ENCODE data around the gene ATP6V1C2.

ATP6V1C2 gene, protein sequence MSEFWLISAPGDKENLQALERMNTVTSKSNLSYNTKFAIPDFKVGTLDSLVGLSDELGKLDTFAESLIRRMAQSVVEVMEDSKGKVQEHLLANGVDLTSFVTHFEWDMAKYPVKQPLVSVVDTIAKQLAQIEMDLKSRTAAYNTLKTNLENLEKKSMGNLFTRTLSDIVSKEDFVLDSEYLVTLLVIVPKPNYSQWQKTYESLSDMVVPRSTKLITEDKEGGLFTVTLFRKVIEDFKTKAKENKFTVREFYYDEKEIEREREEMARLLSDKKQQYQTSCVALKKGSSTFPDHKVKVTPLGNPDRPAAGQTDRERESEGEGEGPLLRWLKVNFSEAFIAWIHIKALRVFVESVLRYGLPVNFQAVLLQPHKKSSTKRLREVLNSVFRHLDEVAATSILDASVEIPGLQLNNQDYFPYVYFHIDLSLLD

DNA sequence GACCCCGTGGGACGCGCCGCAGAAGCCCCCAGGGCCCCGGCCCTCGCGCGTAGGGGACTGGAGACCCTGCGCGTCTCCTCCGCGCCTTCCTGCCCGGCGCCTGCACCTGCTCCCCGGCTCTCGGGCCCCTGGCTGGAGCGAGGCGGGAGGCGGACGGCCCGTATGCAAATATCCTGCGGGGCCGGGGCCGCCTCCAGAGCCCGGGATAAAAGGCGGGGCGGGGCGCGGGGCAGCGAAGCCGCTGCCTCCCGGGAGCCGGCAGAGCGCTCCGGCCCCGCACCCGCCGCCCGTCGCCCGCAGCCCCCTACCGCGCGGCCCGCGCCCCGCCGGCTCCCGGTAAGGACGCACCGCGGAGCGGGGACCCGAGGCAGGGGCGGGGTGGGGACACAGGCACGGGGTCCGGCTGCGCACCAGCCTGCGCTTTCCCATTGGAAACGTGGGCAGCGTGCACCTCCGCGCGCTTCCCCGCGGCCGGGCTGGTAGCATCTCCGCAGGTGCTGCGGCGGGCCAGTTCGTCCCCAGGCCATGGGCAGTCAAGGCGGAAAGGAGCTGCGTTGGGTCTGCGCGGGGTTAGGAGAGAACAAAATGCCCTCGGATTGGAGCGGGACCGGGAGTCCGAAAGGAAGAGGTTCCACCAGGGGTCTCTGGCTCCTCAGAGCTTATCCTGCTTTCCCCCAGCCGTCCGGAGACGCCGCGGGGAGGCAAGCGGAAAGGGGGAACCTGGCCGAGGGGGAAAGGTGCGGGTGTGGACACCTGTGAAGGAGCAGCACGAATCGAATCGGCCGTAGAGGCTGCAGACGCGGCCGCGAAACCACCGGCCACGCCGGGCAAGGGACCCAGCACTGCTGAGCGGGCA, at the start of gene ATP6V1C2:
Gene ATP6V1C2, plus strand, starts transcription at position 235 of the 856 bp plus-strand sequence. CDS start 1,220 bp downstream, outside the sequence.
- peak in 1 of 2 donors; percentile 46 for DNase-seq

DNA sequence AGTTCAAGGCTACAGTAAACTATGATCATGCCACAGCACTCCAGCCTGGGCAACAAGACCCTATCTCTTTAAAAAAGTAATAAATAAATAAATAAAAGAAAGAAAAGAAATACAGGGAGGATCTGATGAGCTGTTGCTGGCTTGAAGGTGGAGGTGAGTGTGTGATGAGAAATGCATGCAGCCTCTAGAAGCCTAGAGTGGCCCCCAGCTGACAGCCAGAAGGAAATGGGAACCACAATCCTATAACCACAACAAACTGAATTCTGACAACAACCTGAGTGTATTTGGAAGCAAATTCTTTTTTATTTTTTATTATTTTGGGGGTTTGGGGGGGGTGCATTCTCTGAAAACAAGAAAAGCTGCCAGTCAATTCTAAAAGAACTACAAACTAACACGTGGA, 46.3 kb upstream of the ATP6V1C2 start:
- DNase-seq = no peak

DNA sequence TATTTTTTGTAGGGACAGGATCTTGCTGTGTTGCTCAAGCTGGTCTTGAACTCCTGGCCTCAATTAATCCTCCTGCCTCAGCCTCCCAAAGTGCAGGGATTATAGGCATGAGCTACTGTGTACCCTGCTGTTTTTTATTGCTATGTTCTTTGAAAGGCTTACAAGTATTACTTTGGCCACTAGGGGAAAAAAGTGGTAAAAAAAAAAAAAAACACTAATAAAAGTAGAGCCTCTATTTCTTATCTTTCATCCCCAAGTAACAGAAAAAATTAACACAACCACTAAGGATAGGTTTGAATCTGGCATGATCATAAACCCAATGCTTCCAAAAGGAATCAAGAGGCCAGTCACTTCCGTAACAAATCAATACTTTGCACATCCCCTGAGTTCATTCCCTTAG, 43.2 kb upstream of the ATP6V1C2 start:
- DNase-seq = no peak

DNA sequence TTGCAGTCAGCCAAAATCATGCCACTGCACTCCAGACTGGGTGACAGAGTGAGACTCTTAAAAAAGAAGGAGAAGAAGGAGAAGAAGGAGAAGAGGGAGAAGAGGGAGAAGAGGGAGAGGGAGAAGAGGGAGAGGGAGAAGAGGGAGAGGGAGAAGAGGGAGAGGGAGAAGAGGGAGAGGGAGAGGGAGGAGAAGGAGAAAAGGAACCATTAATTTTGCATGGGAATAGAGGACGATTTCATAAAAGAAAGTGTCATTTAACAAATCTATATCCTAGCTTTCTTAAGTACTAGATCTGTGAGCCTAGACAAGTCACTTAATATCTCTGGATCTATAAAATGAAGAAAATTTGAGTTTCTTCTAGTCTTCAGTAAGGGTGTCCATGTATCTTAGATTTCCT, 41.2 kb upstream of the ATP6V1C2 start:
- no peak for DNase-seq

DNA sequence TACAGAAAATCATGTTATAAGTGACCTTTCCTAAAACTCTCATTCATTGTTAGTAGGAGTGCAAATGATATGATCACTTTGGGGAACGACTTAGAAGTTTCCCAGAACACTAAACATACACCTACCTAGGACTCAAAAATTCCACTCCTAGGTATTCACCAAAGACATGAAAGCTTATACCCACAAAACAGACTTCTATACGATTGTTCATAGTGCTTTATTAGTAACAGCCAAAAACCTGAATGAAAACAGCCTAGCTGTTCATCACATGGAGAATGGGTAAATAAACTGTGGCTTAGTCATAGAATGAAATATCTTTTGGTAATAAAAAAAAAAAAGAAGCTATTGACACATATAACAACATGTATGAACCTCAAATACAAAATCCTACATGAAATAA, 40.5 kb upstream of the ATP6V1C2 start:
- DNase-seq = no peak

DNA sequence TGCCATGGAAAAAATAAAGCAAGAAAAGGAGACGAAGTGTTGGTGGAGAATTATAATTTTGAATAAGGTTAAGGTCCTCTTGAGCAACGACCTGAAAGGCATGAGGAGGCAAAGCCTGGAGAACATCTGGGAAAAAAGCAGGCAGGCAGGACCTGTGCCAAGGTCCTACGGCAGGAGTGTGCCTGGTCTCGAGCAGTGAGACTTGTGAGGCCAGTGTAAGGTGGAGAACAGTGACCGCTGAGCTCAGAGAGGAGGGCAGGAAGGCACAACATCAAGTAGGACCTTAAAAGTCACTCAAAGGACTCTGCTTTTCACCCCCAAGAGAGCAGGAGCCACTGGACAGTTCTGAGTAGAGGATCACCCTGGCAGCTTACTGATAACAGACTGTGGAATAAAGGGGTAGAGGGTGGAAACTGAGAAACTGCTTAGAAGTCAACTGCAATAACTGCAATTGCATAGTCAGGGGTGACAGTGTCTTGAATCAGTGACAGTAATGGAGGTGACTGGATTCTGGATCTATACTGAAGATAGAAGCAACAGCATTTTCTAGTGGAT, 35.2 kb upstream of the ATP6V1C2 start:
- DNase-seq = no peak

DNA sequence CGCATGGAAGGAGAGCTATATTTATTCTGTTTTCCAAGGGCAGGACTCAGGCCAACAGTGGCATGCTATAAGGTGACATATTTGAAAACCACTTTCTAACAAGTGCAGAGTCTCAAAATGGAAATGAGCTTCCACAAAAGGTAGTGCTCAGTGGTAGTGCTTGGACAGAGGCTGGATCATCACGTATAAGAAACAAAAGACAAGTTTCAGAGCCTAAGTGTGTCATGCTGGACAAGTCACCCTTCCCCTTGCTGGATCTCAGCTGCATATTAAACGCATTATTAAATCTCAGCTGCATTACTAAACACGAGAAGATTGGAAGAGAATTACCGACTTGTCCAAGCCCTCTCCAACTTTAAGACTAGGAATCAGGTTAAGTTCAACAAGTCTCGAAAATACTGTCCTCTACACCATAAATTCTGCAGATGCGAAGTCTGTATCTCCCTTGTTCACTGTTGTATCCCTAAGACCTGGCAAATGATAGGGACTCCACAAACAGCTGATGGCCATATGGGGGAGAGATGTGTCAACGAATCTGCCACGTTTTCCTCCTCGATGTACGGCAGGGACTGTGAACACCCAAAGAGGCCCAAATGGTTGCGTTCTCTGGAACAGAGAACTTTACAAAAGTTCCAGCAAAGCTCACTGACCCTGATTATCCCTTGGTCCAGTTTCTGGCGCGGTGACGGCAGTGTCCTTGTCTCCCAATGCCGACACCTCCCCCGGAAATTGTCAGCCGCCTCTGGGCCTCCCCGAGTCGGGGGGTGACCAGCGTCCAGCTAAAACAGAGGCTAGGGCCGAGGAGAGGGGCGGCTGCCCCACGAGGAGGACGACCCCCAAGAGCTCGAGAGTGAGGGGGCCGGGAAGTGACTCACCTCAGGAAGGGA, 32.3 kb upstream of the ATP6V1C2 start:
- no peak for DNase-seq

DNA sequence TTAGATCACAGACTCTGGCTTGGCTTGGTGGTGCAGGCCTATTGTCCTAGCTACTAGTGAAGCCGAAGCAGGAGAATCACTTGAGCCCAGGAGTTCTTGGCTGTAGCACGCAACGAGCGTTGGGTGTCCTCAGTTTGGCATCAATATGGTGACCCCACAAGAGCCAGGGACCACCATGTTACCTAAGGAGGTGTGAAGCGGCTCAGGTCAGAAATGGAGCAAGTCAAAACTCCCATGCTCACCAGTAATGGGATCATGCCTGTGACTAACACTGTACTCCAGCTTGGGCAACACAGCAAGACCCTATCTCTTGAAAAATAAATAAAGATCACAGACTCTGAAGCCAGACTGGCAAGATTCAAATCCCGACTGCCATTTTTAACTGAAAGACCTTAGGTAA, 29.9 kb upstream of the ATP6V1C2 start:
- DNase-seq = no peak

DNA sequence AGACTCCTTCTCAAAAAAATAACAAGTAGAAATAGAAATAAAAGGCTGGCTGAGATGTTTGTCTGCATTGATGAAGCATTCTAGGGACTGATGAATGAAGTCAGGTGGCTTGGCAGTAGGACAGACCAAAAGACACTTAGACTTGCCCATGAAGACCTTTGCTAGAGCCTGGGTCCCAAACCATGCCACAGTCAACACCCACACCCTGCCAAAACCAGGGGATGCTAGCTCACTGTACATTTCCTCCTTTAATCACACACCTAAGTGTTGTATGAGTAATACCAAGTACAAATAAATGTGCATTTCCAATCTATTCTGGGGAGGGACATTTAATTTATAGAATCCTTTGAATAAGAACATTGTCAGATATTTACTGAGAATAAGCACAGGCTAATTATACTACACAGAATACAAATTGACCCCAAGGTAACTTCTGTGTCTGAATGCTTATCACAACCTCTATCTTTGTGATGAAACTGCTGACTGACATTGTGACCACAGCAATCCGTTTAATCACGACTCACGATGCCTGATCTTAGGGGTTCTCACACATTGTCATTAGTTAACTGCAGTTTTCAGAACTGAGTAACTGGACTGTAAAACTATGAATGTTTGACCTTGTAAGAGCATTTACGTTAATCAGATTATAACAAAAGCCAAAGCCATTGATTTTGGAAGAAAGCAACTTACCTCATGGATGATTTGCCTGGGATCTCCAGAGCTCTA, 21.2 kb upstream of the ATP6V1C2 start:
- DNase-seq = no peak

DNA sequence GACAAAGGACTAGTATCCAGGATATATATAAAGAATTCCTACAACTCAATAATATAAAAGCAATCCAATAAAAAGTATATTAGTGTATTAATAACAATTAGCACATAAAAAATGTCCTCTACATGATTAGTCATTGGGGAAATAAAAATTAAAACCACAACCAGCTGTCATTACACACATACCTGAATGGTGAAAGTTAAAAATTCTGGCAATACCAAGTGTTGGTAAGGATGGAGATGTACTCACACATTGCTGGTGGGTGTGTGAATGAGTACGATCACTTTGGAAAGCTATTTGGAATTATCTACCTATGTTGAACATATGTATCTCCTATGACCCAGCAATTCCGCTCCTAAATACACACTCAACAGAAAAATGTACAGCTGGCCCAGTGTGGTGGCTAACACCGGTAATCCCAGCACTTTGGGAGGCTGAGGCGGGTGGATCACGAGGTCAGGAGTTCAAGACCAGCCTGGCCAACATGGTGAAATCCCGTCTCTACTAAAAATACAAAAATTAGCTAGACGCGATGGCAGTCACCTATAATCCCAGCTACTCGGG, 17.3 kb upstream of the ATP6V1C2 start:
- no peak for DNase-seq

DNA sequence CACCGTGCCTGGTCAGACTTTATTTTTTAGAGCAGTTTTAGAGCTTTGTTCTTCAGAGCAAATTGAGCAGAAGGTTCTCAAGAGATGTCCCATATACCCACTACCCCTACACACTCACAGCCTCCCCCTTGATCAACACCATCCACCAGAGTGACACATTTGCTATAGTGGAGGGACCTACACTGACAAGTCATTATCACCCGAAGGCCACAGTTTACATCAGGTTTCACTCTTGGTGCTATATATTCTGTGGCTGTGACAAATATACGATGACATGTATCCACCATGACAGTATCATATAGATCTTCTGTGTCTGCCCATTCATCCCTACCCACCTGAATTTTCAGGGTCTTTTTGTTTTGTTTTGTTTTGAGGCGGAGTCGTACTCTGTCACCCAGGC, 15.4 kb upstream of the ATP6V1C2 start:
- DNase-seq = no peak

DNA sequence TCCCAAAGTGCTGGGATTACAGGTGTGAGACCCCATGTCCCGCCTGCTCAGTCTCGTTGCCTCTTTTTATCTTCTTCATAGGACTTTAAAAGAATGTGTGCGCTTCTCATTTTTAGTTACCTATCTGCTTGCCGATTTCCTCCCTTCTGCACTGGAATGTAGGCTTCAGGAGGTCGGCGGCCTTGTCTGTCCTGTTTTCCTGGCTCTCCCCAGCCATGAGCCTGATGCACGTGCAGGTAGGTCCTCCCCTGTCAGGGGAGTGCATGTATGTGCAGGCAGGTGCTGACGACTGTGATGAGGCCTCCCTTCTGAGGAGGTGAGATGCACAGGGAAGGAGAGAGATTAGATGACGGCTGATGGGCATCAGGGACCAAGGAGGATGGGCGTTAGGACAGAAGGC, 13.6 kb upstream of the ATP6V1C2 start:
- no peak for DNase-seq

DNA sequence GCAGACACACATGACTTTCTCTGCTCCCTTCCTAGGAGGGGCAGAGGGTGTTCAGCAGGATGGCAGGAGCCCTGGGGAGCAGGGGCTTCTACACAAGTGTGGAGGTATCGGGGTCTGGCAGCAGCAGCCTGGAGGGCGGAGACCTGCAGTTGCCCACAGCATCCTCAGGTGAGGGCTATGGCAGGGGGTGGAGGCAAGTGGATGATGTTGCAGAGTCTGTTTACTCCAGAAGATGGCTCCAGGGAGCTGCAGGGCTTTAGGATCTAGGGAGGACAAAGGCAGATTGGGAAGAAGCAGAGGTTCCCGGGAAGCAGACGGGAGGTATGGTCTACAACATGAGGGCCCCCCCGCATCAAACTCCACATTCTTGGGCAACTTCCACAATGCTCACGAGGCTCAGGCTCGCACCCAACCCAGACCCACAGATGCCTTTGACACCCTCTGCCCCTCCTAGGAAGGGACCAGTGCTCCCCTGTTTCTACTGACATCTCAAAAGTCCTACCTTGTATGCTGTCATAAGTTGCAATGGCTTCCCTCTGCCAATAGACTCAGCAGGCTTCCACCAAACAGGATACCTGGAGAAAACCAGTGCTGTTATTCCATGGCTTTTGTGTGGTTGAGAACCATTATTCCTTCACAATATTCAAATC, 12.0 kb upstream of the ATP6V1C2 start:
- DNase-seq = no peak

DNA sequence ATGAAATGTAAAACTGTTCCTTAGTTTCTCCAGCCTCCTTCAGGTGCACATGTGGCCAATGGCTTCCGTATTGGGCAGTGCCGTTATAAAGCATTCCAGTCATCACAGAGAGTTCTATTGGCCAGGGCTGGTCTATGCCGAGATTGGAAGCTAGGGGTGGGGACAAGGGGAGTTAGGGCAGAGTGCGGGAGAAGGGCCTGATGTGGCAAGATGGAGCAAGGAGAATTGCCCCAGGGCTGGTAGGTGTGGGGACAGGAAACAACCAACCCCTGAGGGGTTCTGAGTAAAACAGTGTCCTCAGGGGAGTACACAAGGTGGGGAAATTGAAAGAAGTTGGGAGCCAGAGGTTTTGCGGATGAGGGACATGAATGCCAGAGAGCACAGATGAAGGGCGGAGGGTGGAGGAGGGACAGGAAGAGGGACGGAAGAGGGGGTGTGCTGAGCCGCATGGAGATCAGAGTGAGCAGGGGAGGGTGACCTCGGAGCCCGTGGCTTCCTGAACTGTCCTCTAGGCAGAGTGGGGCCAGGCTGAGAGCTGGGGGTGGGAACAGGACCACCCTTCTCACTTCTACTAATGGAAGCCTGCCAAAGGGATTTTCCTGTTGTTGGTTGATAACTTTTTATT, 9.1 kb upstream of the ATP6V1C2 start:
- no peak for DNase-seq

DNA sequence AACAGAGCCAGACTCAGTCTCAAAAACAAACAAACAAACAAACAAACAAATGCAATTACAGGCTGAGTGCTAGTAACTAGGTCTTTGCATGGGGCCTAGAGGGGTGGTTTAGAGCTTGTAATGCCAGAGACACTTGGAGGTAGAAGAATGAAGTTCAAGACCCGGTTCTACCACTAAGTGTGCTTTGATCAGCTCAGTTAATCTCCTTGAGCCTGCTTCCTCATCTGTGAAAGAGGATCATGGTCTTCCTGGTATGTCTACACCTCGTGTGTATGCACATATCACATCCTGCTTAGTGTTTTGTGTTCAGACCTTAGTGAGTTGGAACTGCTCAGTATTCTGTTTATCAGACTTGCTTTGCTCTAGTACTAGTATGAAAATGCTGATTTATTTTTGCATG, 4.8 kb upstream of the ATP6V1C2 start:
- no peak for DNase-seq

DNA sequence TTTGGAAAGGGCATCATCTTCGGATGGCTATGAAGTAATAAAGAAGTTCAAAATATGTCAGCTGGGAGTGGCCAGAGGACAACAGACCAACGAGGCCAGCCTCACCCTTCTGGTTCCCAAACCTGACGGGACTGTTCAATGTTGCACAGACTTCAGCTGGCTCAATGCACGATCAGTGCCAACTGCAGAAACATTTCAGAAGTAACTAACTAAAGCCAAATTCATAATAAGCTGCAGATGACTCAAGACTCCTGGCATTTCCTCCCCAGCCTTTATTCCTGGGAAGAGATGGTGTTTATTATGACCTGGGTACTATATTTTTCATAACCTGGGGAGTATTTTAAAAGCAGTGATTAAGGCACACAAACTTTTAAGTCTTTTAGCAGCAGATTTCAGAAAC, 3.8 kb upstream of the ATP6V1C2 start:
- no peak for DNase-seq

DNA sequence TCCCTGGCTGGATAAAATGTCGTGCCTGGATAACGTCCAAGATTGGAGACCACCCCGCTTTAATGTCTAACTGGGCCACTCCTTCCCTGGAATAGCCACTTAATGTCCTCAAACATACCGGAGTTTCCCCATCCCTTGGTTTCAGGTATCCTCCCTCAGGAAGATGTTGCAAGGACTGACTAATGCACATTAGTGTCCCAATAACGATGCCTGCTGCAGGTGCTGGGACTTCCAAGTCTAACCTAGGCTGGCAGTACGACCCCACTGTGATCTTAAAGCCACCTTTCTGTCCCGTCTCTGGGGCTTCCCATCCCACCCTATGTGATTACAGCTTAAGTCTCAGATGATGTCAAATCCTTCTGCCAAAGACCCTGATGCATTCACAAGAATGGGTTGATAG, 1.1 kb upstream of the ATP6V1C2 start:
- no peak for DNase-seq

DNA sequence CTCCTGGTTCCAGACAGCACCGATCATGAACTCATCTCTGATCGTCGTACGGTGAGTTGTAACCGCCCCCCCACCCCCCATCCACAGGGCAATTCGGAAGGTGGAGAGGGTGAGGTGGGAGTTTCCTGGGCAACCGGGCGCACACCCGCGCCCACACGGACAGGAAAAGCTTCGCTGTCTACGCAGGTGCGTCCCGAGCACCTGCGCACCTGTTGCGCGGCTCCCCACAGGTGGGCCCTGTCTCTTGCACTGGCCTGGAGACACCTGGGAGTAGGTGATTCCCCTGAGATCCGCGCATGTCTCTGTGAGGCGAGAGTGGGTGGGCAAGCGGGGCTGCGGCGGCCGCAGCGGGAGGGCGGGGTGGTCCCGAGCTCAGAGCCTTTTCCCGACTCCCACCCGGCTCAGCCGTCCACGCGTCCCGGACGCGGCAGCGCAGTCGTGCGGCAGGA, 459 bp upstream of the ATP6V1C2 start:
- DNase-seq = no peak

DNA sequence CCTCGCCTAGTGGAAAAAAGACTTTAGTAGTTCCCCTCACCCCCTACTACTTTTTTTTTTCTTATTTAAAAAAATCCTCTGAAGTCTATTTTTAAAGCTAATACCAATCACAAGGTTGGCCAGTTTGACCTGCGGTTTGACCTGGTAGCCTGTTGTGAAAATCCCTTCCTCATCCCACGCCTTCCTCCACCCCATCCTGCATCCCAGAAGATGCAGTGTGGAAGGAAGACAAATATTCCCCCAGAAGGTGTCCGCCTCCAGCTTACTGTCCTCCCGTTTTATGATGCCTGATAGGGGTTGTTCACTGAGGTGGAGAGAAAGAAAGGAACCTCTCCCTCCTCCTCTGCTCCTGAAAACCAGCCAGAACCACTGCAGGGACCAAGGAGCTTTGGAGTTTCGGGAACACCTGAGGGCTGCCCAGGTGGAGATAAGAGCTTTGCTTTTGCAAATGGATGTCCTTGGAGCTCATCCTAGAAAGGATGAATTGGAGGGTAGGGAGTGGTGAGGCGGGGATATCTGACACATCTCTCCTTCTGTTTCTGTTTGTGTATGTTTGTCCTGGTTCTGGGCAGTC, 909 bp downstream of the ATP6V1C2 start:
- no peak for DNase-seq

DNA sequence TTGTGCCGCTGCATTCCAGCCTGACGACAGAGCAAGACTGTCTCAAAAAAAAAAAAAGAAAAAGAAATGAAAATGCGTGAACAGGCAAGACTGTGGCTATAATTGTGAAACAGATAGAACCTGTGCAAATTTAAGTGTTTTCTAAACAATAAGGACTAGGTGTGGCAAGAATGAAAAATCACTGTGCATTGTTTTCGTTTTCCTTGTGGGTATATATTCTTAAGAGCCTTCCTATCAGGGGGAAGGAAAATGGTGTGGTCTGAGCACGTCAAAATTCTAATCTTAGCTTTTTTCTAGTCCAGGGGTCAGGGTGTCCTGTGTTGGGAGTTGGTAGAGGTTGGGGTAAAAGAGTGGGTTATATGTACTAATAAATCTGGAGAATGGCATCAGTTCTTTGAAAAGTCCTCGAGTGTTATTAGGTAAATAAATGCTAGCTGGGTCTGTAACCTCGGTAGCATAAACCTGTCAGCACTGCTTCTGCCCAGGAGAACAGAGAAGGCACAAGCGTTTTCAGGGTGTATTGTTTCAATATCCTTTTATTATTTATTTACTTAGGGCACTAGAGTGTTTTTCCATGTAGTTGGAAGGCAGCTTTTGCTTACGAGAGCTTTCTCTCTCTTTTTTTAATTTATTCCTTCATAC, 11.6 kb downstream of the ATP6V1C2 start:
- no peak for DNase-seq
